Measurements from ENCODE around the gene LRSAM1. TPM values are rescaled to one million over a fixed set of nuclear protein-coding genes. Genes with fewer than 3 reads are reported as not detected.

The LRSAM1 gene
- total and polyA plus RNA-seq, 11 donors = 21.9 to 42.2 (median 31.6) TPM

DNA sequence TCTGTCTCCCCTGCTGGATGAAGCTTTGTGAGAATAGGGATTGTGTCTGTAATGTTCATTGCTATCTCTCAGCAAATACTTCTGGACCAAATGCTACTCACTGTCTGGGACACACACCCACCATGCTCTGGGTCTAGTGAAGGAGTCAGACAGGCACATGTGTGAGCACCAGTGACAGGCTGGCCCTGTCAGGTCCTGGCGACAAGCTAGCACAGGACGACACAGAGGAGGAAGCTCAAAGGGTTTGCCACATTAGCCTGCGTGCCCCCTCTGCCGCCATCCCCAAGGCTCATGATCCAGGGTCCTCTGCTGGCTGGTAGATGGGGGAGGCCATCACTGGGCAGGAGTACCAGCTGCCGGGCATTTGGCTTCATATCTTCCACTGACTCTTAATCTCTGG lies 23.3 kb downstream of the LRSAM1 start:
- Histone ChIP-seq H3K27ac (peak overlapping the region in 1 of 12 donors; percentile 57), H3K27me3 (no peaks in the 10 kb centered on the region), H3K4me3 (no peak overlapping the region), H3K36me3 (peaks cover under 1 to 88% (median 79%) of the 10 kb centered on the region in 9 donors), H3K4me1 (peaks cover 0 to 12% (median 0%) of the 10 kb centered on the region in 12 donors), H3K9me3 (no peaks in the 10 kb centered on the region)
- ATAC-seq (no peak), DNase-seq (no peak)
- no peak for TF ChIP-seq CTCF (IDR thresholded peaks at IDR 0.05)
- no peak for TF ChIP-seq POLR2A (IDR thresholded peaks at IDR 0.05)
- intact Hi-C loops (cut with DNase I) = no loop called here
- 85 to 92% (median 91%) methylated on average over 5 of the region's 5 CpGs for WGBS, 4 donors

DNA sequence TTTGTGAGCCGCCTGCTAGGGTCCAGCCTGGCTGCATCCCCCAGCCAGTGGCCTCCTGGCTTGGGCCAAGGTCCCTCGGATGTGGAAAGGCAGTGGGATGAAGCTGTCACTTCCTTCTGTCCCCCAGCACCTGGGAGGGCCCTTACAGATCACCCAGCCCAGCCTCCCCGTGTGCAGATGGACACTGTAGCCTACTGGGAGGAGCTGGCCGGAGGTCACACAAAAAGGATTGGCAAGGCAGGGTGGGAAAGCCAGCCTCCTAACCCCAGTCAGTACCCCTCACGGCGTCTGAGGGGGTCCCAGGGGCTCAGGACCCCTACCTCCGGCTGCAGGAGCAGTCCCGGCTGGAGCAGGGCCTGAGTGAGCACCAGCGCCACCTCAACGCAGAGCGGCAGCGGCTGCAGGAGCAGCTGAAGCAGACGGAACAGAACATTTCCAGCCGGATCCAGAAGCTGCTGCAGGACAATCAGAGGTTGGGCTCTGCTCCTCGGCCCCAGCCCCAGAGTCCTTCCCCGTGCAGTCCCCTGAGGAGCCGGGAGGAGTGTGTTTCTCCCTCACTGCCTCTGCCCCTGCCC lies 28.3 kb downstream of the LRSAM1 start:
- H3K9me3 ChIP-seq = no peaks in the 10 kb centered on the region
- no peak for ATAC-seq
- WGBS, 4 donors = 76 to 91% (median 84%) methylated on average over 12 to 17 of the region's 17 CpGs
- no peak for DNase-seq
- H3K27me3 ChIP-seq = no peaks in the 10 kb centered on the region
- no peak for TF ChIP-seq CTCF (IDR thresholded peaks at IDR 0.05)
- no peak for TF ChIP-seq POLR2A (IDR thresholded peaks at IDR 0.05)
- H3K4me1 ChIP-seq = no peaks in the 10 kb centered on the region
- intact Hi-C loops (cut with DNase I) = loop anchor here in 1 of 10 donors (10.0 kb wide), 1 partner anchor 405 kb away; no protein-coding TSS in a partner anchor
- no peak overlapping the region for H3K27ac ChIP-seq
- no peak overlapping the region for H3K4me3 ChIP-seq
- H3K36me3 ChIP-seq = peaks cover 5 to 100% (median 90%) of the 10 kb centered on the region in 9 donors

- no peak overlapping the region for H3K27ac ChIP-seq
- intact Hi-C loops (cut with DNase I) = loop anchor here in 1 of 10 donors (10.0 kb wide), 1 partner anchor 402 kb away; no protein-coding TSS in a partner anchor
- no peak for TF ChIP-seq POLR2A (IDR thresholded peaks at IDR 0.05)
- no peak for TF ChIP-seq CTCF (IDR thresholded peaks at IDR 0.05)
- H3K4me1 ChIP-seq = no peaks in the 10 kb centered on the region
- peaks cover 7 to 98% (median 94%) of the 10 kb centered on the region in 9 donors for H3K36me3 ChIP-seq
- 96 to 99% (median 97%) methylated on average over 9 of the region's 9 CpGs for WGBS, 4 donors
- no peaks in the 10 kb centered on the region for H3K9me3 ChIP-seq
- ATAC-seq (no peak), DNase-seq (no peak)
- H3K4me3 ChIP-seq = no peak overlapping the region
- no peaks in the 10 kb centered on the region for H3K27me3 ChIP-seq
Observed at GRCh38 chr9:127482662-127483061, 31.4 kb downstream of the LRSAM1 start.

GRCh38 chr9:127485995-127486394 lies 34.7 kb downstream of the LRSAM1 start:
- intact Hi-C loops (cut with DNase I) = loop anchor here in 1 of 10 donors (10.0 kb wide), 1 partner anchor 399 kb away; no protein-coding TSS in a partner anchor

More at GRCh38 chr9:127485995-127486394, 34.7 kb downstream of the LRSAM1 start:
- Histone ChIP-seq H3K27me3 (no peaks in the 10 kb centered on the region), H3K4me1 (no peaks in the 10 kb centered on the region), H3K4me3 (no peak overlapping the region), H3K9me3 (no peaks in the 10 kb centered on the region), H3K36me3 (peaks cover 2 to 99% (median 91%) of the 10 kb centered on the region in 9 donors), H3K27ac (no peak overlapping the region)
- TF ChIP-seq CTCF (IDR thresholded peaks at IDR 0.05) = no peak
- WGBS, 4 donors = 85 to 91% (median 88%) methylated on average over 11 of the region's 11 CpGs
- ATAC-seq = no peak
- no peak for DNase-seq
